Non-pigmented ciliary epithelial cell (primary cell): Measurements from ENCODE around the gene FAR2.
"Not testable (repeated sequence)": the region's sequence is repeated elsewhere in the genome, so short reads cannot be mapped to it uniquely, and the experiment has no call there.

Experiments
- DNase-seq: peaks from one replicate; pipeline ENCODE4 v3.0.0-alpha.2; 2010; ENCODE audit warnings: low read depth

FAR2 gene

GRCh38 chr12:29234965-29235626 lies 86.0 kb downstream of the FAR2 start:
- DNase-seq = no peak

- no peak for DNase-seq
These were observed 89.8 kb downstream of the FAR2 start for GRCh38 chr12:29238822-29239291.

GRCh38 chr12:29239336-29239735 lies 90.3 kb downstream of the FAR2 start:
- no peak for DNase-seq

GRCh38 chr12:29240441-29240840 lies 91.4 kb downstream of the FAR2 start:
- DNase-seq = no peak

- peak; percentile 70 for DNase-seq
These were observed 92.9 kb downstream of the FAR2 start for GRCh38 chr12:29241821-29242591.

GRCh38 chr12:29242921-29243431 lies 93.9 kb downstream of the FAR2 start:
- no peak for DNase-seq

- DNase-seq = no peak
These were observed 95.2 kb downstream of the FAR2 start for GRCh38 chr12:29244159-29244765.

GRCh38 chr12:29245246-29245645 lies 96.2 kb downstream of the FAR2 start:
- no peak for DNase-seq

- DNase-seq = no peak
These were observed 100.9 kb downstream of the FAR2 start for GRCh38 chr12:29249930-29250329.

GRCh38 chr12:29253906-29254625 lies 105.0 kb downstream of the FAR2 start:
- DNase-seq = no peak

- no peak for DNase-seq
These were observed 106.0 kb downstream of the FAR2 start for GRCh38 chr12:29255042-29255441.

- no peak for DNase-seq
These were observed 107.5 kb downstream of the FAR2 start for GRCh38 chr12:29256598-29256997.

- DNase-seq = not testable (repeated sequence)
These were observed 108.6 kb downstream of the FAR2 start for GRCh38 chr12:29257687-29258086.

- no peak for DNase-seq
These were observed 115.3 kb downstream of the FAR2 start for GRCh38 chr12:29264424-29264823.

- DNase-seq = no peak
These were observed 120.8 kb downstream of the FAR2 start for GRCh38 chr12:29269706-29270408.

- DNase-seq = no peak
These were observed 121.4 kb downstream of the FAR2 start for GRCh38 chr12:29270446-29270845.

- DNase-seq = no peak
These were observed 124.2 kb downstream of the FAR2 start for GRCh38 chr12:29273178-29273843.

GRCh38 chr12:29275834-29276233 lies 126.8 kb downstream of the FAR2 start:
- no peak for DNase-seq

- DNase-seq = no peak
These were observed 128.2 kb downstream of the FAR2 start for GRCh38 chr12:29277231-29277630.

GRCh38 chr12:29278673-29279420 lies 129.8 kb downstream of the FAR2 start:
- no peak for DNase-seq
